Stimulated activated naive CD4-positive, alpha-beta T cell (primary cell): ENCODE data around the gene ERCC2.
"Not testable (repeated sequence)": the region's sequence is repeated elsewhere in the genome, so short reads cannot be mapped to it uniquely, and the experiment has no call there.

ENCODE experiments used
- DNase-seq, 6 experiments: peaks; one replicate each; lab custom pipeline; 2025; lab: John Stamatoyannopoulos, UW

ERCC2 gene

DNA sequence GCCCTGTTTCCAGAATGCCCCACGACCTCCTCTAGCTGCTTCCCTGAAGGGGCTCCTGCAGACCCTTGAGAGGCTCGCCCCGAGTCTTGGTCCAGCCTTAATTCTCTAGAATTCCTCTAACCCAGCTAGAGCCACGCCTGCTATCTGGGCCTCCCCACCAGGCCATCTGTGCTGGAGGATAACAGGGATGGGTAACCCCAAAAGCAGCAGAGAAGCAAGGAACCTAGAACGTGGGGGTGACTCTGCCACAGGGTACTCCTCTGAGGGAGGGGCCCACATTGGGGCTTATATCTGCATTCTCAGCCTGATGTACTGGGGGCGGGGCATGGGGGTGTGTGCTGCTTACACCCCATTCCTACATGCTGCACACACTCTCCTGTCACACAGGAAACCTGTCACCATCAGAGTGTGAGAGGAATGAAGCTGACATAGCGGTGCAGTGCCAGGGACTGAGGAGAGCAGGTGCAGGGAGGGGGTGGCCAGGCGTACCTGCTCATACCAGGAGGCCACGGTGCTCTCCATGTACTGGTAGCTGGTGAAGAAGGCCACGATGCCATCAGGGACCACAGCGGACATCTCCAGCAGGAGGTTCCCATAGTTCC, 16.0 kb downstream of the ERCC2 start:
- no peak for DNase-seq

DNA sequence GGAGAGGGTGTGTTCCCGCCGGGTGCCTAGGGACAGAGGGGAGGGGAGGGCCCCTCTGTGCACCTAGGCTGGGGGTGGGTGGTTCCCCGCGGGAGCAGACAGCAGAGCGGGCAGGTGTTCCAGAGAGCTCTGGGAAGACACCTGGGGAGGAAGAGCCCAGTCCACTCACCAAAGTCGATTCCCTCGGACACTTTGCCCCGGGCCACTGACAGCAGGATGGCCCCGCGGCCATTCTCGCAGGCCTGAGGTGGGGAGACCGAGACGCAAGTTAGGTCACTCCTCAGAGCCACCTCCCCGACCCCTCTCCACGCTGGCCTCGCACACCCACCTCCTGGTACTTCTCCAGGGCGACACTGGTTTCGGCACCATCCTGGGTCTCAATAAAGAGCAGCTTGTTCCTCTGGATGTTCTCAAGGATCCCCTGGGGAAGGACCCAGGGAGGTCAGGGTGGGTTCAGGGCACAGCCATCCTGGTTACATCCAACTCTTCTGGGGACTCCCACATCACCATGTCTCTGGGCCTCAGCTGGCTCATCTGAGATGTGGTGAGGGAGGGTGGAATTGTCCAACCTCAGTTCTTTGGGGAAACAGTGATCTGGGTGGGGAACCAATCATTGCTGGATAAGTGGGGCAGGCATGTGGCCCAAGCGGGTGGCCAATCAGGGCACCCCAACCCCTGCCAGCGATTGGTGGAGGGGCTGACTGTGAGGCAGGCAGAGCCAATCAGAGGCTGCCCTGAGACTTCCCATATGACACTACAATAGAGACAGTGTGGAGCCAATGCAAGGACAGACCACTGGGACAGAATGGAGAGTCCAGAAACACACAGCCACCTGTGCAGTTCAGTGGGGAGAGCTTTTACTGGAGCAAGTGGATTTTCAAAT, 17.2 kb downstream of the ERCC2 start:
- DNase-seq, result no peak

DNA sequence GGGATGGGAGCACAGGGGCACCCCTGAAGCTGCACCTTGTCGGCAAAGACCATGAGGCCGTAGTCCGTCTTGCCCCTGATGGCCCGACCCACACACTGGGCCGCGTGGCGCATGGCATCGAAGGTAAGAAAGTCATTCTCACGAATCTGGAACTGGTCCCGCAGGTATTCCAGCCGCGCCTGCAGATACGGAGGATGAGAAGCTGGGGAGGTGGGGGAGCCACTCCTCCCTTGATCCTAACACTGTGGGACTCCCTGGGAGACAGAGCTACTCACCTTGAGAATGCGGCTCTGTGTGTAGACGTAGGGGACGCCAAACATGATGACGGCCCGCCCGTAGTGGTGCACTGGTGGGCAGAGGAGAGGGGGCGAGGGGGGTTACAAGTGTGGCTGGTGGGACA, 17.9 kb downstream of the ERCC2 start:
- no peak for DNase-seq

DNA sequence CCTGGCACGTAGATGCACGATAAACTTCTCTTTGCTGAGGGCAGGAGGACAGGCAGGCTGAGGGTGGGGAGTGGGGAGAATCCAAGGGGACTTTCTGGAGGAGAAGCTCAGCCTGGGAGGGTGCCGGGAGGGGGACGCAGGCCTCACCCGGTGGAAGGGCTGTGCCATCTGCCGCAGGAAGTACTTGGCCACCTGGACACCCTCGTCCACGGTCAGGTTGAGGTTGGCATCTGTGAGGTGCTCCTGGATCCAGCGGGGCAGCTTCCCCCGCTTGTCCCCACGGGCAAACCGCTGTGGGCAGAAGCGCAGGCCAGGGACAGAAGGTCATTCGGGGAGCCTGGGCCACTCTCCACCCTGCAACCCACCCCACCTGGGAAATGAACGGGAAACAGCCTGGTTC, 18.3 kb downstream of the ERCC2 start:
- no peak for DNase-seq

DNA sequence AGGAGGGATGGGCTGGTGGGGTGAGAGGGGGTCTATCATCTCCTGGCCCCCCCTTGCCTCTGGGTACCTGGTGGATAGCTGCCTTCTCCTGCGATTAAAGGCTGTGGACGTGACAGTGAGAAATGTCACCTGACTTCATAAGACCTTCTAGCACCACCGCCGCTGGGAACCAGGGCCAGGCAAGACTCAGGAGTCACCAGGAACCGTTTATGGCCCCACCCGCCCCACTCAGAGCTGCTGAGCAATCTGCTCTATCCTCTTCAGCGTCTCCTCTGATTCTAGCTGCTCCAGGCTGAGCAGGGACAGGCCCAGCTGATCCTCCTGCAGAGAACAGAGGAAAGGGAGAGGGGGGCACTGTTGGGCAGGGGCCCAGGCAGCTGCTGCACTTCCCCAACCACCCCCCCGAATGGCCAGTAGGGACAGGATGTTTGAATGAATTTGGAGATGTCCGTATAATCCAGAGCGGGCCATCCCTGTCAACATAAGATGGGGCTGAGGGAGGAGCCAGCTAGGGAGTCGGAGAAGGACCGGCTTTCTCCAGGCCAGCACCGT, 18.9 kb downstream of the ERCC2 start:
- no peak for DNase-seq

DNA sequence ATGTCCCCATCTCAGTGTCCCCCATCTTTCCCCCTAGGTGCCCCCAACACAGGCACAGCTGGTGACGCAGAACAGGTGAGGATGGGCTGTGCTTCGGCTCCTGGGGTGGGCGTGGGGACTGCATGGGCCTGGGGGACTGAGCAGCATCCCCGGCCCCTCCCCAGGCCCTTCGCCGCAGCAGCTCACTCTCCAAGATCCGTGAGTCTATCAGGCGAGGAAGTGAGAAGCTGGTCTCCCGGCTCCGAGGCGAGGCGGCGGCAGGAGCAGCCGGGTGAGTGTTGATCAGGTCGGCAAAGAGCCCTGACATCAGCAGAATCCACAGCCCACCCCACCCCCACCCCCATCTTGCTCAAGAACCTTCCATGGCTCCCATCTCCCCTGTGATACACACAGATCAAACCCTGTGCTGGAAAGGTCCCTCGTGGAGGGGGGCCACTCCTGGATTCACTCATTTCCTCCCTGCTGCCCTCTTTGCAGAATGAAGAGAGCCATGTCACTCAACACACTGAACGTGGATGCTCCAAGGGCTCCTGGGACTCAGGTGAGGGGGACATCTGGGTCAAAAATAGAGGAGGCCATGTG, 19.8 kb downstream of the ERCC2 start:
- DNase-seq, result no peak

DNA sequence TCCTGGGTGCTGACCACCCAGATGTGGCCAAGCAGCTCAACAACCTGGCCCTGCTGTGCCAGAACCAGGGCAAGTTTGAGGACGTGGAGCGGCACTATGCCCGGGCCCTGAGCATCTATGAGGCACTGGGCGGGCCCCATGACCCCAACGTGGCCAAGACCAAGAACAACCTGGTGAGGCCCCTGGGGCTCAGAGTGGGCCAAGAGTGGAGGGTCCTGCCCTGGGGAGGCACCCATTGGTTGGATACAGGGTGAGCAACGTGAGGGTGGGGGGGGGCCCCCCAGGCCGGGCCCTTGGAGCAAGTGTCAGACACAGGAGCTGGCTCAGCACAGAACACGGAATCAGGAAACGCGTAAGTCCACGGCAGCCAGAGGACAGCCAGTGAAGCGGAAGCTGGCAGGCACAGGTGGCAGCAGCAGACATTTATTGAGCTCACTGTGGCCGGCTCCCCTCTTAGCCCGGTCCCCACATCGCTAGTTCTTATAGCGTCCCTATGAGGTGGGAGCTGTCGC, 20.9 kb downstream of the ERCC2 start:
- no peak for DNase-seq

DNA sequence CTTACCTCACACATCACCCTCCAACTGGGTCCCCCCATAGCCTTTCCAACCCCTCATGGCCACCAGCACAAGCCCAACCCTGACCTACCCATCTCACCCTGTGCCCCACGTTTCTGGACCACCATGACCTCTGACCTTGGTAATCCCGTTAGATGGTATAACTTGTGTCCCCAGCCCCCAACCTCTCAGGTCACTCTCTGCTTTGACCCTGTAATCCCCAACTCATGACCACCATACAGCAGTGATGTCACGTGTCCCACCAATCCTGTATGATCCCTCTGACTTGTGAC, 21.3 kb downstream of the ERCC2 start:
- DNase-seq, result no peak

DNA sequence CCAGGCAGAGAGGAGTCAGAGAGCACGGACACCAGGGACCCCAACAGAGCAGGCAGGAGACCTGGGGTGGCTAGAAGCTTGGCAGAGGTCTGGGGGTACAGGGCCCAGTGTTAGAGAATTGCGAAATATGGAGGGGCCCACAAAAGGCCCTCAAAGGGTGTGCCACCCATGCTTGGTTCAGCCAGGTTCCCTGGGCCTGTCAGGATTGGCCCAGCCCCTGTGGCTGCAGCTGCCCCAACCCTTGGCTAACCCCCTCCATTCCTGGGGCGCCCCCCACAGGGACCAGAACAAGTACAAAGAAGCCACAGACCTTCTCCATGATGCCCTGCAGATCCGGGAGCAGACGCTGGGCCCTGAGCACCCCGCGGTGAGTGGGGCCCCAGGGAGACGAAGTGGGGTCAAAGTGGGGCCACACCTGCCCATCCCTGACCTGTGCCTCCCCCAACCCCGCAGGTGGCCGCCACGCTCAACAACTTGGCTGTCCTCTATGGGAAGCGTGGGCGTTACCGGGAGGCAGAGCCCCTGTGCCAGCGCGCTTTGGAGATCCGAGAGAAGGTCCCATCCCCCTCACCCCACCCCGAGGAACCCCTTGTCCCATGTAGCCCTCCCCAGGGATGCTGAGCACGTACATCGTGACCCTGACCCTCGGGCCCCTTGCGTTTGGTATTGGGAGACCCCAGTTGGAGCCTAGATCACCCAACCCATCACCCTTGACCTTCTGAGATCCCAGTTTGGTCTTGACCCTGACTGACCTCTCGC, 21.8 kb downstream of the ERCC2 start:
- no peak for DNase-seq

DNA sequence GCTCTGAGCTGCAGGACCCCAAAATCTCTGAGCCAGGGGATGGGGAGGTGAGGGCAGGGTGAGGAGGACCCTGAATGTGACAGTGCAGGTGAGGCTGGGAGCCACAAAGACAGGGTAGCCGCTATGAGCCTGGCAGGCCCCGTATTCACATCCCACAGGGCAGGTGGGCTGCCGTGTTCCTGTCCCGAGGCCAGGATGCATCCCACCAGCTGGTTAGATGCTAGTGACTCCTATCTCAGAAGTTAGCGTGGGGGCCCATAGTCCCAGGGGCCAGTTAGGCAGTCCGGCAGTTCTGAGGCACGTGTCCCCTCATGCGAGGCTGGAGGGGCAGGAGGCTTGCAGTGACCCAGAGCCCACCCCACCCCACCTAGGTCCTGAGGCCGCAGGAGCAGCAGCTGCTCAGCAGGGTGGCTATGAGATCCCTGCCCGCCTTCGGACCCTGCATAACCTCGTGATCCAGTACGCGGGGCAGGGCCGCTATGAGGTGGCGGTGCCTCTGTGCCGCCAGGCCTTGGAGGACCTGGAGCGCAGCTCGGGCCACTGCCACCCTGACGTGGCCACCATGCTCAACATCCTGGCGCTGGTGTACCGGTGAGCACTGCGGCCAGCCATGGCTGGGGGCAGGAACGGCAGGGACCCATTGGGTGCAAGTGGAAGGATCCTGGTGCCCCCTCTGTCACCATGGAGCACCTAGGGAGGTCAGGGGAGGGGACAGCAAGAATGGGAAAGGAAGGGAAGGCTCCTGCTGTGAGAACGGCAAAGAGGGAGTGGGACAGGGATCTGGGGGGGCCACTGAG, 22.6 kb downstream of the ERCC2 start:
- DNase-seq, result no peak

DNA sequence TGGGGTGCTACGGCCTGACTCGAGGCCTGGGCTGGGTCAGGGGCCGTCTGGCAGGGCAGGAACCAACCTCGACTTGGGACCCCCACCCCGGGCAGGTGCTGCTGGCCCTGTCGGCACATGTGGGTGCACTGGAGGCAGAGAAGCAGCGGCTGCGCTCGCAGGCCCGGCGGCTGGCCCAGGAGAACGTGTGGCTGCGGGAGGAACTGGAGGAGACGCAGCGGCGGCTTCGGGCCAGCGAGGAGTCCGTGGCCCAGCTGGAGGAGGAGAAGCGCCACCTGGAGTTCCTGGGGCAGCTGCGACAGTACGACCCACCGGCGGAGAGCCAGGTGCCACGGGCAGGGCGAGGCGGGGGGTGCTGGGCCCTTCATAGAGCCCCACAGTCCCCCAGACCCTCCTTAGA, 23.9 kb downstream of the ERCC2 start:
- DNase-seq, result no peak

DNA sequence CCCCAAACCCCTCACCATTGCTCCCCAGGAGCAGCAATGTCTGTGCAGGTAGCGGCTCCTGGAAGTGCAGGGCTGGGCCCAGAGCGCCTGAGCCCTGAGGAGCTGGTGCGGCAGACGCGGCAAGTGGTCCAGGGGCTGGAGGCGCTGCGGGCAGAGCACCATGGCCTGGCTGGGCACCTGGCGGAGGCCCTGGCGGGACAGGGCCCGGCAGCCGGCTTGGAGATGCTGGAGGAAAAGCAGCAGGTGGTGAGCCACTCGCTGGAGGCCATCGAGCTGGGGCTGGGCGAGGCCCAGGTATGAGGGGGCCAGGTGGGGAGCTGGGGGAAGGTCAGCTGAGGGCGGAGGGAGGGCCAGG, 24.9 kb downstream of the ERCC2 start:
- no peak for DNase-seq

DNA sequence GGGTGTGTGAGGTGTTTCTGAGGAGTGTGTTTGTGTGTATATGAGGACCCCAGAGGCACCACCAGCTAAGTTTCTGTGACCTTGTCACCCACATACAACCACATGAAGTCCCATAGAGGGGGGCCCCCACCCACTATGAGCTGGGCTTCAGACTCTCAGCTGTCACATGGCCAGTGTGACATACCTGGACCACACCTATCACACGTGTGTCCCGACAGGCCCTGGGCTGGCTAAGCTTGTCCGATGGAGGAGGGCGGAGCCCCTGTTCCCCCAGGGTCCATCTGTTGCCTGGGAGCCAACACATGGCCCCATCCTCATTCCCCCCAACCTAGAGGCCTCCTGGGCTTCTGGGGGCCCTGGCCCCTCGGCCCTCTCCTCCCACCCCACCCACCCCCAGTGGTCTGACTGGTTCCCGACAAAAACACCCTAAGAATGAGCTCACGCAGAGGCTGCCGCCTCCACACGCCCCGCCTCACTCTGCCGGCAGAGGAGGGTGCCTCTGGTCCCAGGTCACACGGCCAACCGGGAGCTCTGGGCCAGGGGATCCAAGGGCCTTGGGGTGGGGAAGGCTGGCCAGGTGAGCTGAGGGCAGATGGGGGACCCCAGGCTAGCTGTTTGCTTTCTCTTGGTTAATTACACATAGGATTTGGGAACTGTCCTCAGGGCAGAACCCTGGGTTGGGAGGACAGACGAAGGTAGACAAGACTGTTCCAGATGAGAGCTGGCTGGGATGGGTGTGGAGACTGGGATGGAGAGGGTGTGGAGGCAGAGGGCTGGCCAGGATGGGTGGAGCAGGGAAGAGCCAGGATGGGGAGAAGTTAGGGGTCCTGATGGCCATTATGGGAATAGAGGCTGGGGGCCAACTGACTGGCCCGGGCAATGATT, 25.5 kb downstream of the ERCC2 start:
- no peak for DNase-seq

DNA sequence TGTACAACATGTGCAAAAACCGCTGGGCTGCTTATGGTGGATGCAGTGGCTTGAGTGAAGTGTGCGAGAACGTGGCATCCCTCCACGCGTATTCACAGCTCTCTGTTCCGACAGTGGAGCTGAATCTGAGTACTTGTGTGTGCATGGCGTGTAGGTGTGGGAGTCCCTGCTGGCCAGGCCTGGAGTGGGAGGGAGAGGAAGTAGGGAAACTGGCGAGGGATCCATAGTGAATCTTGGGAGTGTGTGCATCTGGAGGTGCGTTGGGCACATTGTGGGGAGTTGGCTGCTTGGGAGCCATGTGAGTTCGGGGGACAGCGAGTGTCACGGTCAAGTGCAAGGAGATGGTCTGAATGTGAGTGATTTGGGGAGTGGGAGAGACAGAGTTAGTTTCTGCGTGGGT, 27.5 kb downstream of the ERCC2 start:
- DNase-seq, result no peak

DNA sequence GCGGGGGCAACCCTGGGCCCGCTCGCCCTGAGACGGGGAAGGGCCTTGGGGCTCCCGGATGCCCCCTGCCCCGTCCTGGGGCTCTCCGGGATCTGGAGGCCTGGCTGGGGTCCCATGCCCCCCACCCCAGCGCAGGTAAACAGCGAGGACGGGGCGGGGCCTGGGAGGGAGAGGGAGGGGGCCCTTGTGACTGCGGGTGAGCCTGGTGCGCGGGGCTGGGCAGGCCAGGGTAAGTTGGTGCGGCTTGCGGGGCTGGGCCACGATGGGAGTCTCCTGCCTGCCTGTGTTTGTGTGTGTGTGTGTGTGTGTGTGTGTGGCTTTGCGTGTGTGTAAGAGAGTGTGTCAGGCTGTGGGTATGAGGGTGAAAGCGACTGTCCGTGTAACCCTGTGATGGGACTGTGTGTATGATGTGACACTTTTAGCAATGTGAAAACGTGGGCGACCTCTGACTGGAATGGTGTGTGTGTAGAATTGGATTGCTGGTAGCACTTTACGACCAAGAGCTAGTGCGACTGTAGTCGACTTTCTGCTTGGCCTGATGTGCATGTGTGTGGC, 29.4 kb downstream of the ERCC2 start:
- DNase-seq, result no peak

DNA sequence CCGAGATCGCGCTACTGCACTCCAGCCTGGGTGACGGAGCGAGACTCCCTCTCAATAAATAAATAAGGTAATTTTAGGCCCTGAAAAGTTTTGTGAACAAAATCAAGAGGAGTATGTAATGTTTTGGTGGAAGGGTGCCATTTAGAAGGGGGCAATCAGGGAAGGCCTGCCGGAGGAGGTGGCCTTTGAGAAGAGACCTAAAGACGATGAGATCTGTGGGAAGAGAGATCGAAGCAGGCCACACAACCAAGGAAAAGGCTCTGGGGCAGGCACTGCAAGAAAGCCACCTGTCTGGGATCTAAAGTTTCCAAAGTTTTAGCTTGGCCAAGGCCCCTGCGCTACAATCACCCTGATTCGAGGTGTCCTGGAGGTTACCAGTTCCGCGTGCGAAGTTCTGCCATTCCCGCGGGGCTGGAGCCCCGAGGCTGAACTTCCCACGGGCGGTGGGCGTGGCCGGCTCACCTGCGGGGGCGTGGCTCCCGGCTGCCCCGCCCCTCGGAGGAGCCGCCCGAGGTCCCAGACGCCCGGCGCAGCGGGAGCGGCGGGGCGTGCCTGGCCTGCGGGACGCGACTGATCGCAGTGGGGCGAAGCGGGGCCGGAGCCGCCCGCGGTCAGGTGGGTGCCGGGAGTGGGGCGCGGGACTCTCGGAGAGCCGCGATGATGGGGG, 30.0 kb downstream of the ERCC2 start, which contains the start of gene KLC3:
TSS of gene KLC3 (plus strand) at position 519 of the 667 bp plus-strand sequence. CDS start 4,792 bp downstream, outside the sequence.
- peak in 5 of 6 experiments; percentile 13 to 31 (median 28) for DNase-seq

DNA sequence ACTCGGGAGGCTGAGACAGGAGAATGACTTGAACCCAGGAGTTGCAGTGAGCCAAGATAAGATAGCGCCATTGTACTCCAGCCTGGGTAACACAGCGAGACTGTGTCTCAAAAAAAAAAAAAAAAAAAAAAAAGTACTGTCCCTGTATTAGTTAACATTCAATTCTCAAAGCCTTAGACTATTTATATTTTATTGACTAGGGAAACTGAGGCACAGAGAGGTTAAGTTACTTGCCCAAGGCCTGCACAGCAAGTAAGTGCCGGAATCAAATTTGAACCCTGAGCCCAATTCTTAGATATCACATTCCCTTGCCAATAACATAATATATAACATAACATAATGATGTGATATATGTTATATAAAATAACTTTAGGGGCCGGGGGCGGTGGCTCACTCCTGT, 30.7 kb downstream of the ERCC2 start:
- DNase-seq, result no peak

DNA sequence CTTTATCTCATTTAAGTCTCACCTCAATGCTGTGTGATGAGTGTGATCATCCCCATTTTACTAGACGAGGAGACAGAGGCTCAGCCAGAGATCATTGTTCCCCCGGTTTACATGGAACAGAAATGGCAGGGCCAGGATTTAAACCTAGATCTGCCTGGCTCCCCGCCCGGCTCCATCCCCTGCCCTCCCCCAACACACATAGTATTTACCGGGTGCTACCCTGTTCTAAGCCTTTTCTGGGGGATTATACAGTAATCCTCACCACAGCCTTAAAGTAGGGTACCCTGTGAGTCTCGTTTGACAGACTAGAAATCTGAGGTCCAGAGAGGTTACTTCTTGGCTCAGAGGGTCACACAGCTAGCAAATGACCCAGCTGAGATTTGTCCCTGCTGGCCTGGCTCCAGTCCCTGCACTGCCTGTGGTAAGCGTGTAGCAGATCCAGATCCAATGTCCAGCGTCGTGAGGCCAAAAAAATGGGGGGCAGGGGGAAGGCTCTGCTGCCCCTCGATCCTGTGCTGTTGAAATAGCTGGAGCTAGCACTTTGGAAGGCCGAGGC, 33.6 kb downstream of the ERCC2 start:
- no peak for DNase-seq

DNA sequence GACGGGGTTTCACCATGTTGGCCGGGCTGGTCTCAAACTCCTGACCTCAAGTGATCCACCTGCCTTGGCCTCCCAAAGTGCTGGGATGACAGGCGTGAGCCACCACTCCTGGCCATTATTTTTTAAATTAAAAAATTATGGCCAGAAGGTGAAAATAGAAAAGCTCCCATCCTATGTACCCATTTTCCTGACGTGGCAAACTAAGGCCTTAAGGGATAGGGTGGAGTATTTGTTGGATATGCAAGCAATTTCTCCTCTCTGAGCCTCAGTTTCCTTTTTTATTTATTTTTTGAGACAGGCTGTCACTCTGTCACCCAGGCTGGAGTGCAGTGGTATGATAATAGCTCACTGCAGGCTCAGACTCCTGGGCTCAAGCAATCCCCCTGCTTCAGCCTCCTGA, 35.5 kb downstream of the ERCC2 start:
- not testable (repeated sequence) for DNase-seq
